ENCODE measurements around the gene CCL25.

- TF ChIP-seq CEBPB (IDR thresholded peaks at IDR 0.05) (no peak), RAD21 (IDR thresholded peaks at IDR 0.05; ENCODE audit: low read depth) (no peak), YY1 (IDR thresholded peaks at IDR 0.05; ENCODE audit: low read depth) (no peak), MAX (IDR thresholded peaks at IDR 0.05) (no peak), ZBTB7A (IDR thresholded peaks at IDR 0.05; ENCODE audit: low read depth) (no peak), TAF1 (IDR thresholded peaks at IDR 0.05; ENCODE audit: low read depth) (no peak), TCF12 (IDR thresholded peaks at IDR 0.05; ENCODE audit: low read depth) (no peak), EP300 (IDR thresholded peaks at IDR 0.05; ENCODE audit: borderline replicate concordance) (no peak), EGR1 (IDR thresholded peaks at IDR 0.05) (no peak), NFIC (IDR thresholded peaks at IDR 0.05) (no peak), REST (IDR thresholded peaks at IDR 0.05; ENCODE audit: low read depth) (no peak), TEAD4 (IDR thresholded peaks at IDR 0.05) (no peak)
These were observed 5.1 kb downstream of the CCL25 start for GRCh38 chr19:8057545-8058270.

Measured in Ishikawa (cell line).